Upper lobe of left lung (tissue), 4 donors: ENCODE results near the gene TP73.

Source experiments
- EP300 ChIP-seq, 4 donors: sonication (generic); formaldehyde crosslinking; IDR thresholded peaks; one replicate each; pipeline ENCODE4 v1.5.1; 2017; ENCODE audit warnings: antibody characterized with exemption in 4 of 4, control low read depth in 2 of 4
- POLR2A ChIP-seq, 4 donors: fragments of 450-650 bp; IDR thresholded peaks; one replicate each; pipeline ENCODE4 v1.5.1; 2016 to 2017; ENCODE audit warnings: antibody characterized with exemption in 4 of 4, mild to moderate bottlenecking in 2 of 4
- POLR2AphosphoS5 ChIP-seq, 2 donors: sonication (generic); formaldehyde crosslinking; IDR thresholded peaks; one replicate each; pipeline ENCODE4 v1.5.1; 2017; ENCODE audit warnings: antibody characterized with exemption in 2 of 2
- TF ChIP-seq, protein P1 (sequence below), 6 experiments: fragments of 450-650 bp in 4 of 6; fragments of 200-600 bp in 2 of 6; sonication (generic) in 2 of 6; IDR thresholded peaks; one replicate each; pipeline ENCODE4 v1.5.1; 2016 to 2019; ENCODE audit warnings: antibody characterized with exemption in 6 of 6

DNA sequence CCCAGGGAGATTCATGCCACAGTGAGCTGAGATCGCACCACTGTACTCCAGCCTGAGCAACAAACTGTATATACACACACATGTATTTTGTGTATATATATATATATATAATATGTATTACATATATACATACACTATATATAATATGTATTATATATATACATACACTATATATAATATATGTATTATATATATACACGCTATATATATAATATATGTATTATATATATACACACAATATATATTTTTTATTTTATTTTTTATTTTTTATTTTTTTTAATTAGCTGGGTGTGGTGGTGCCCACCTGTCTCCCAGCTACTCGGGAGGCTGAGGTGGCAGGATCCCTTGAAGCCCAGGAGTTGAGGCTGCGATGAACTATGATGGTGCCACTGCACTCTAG is 9.3 kb downstream of the TP73 start:
- TF ChIP-seq POLR2A (IDR thresholded peaks at IDR 0.05) (no peak), POLR2AphosphoS5 (IDR thresholded peaks at IDR 0.05) (no peak), EP300 (IDR thresholded peaks at IDR 0.05) (no peak)
- TF ChIP-seq, protein P1, sequence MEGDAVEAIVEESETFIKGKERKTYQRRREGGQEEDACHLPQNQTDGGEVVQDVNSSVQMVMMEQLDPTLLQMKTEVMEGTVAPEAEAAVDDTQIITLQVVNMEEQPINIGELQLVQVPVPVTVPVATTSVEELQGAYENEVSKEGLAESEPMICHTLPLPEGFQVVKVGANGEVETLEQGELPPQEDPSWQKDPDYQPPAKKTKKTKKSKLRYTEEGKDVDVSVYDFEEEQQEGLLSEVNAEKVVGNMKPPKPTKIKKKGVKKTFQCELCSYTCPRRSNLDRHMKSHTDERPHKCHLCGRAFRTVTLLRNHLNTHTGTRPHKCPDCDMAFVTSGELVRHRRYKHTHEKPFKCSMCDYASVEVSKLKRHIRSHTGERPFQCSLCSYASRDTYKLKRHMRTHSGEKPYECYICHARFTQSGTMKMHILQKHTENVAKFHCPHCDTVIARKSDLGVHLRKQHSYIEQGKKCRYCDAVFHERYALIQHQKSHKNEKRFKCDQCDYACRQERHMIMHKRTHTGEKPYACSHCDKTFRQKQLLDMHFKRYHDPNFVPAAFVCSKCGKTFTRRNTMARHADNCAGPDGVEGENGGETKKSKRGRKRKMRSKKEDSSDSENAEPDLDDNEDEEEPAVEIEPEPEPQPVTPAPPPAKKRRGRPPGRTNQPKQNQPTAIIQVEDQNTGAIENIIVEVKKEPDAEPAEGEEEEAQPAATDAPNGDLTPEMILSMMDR (IDR thresholded peaks at IDR 0.05): no peak
